HCEC 1CT (cell line): ENCODE measurements around the gene LHFPL3.
"Not testable (repeated sequence)": the region's sequence is repeated elsewhere in the genome, so short reads cannot be mapped to it uniquely, and the experiment has no call there.

Experiments
- DNase-seq: peaks from one replicate; pipeline ENCODE4 v3.0.0-alpha.2; 2017

Gene LHFPL3

GRCh38 chr7:104328296-104328969, at the start of gene LHFPL3:
LHFPL3 (plus strand) TSS chr7:104328603.
- DNase-seq, result no peak

- DNase-seq, result not testable (repeated sequence)
Observed at GRCh38 chr7:104281685-104282084, 46.7 kb upstream of the LHFPL3 start.

- no peak for DNase-seq
Observed at GRCh38 chr7:104286839-104287238, 41.6 kb upstream of the LHFPL3 start.

GRCh38 chr7:104288137-104288536, 40.3 kb upstream of the LHFPL3 start:
- DNase-seq, result no peak

GRCh38 chr7:104294291-104294690, 34.1 kb upstream of the LHFPL3 start:
- DNase-seq, result no peak

GRCh38 chr7:104296266-104296665, 32.1 kb upstream of the LHFPL3 start:
- no peak for DNase-seq

GRCh38 chr7:104296900-104297299, 31.5 kb upstream of the LHFPL3 start:
- no peak for DNase-seq

- DNase-seq, result no peak
Observed at GRCh38 chr7:104299323-104299722, 29.1 kb upstream of the LHFPL3 start.

- DNase-seq, result no peak
Observed at GRCh38 chr7:104299777-104300176, 28.6 kb upstream of the LHFPL3 start.

- DNase-seq, result no peak
Observed at GRCh38 chr7:104306793-104307192, 21.6 kb upstream of the LHFPL3 start.

GRCh38 chr7:104317948-104318629, 10.3 kb upstream of the LHFPL3 start:
- DNase-seq, result no peak

- DNase-seq, result no peak
Observed at GRCh38 chr7:104327534-104327933, 869 bp upstream of the LHFPL3 start.

- DNase-seq, result no peak
Observed at GRCh38 chr7:104327938-104328295, 486 bp upstream of the LHFPL3 start.

GRCh38 chr7:104328970-104329825, 795 bp downstream of the LHFPL3 start:
- DNase-seq, result no peak

GRCh38 chr7:104341546-104341945, 13.1 kb downstream of the LHFPL3 start:
- no peak for DNase-seq

GRCh38 chr7:104352736-104353135, 24.3 kb downstream of the LHFPL3 start:
- DNase-seq, result no peak

- no peak for DNase-seq
Observed at GRCh38 chr7:104357166-104357565, 28.8 kb downstream of the LHFPL3 start.

GRCh38 chr7:104358446-104359132, 30.2 kb downstream of the LHFPL3 start:
- no peak for DNase-seq

- no peak for DNase-seq
Observed at GRCh38 chr7:104362756-104363155, 34.4 kb downstream of the LHFPL3 start.

- DNase-seq, result no peak
Observed at GRCh38 chr7:104363355-104363754, 35.0 kb downstream of the LHFPL3 start.

- no peak for DNase-seq
Observed at GRCh38 chr7:104366390-104366789, 38.0 kb downstream of the LHFPL3 start.

- no peak for DNase-seq
Observed at GRCh38 chr7:104367926-104368325, 39.5 kb downstream of the LHFPL3 start.
